Smooth muscle cell of the brain vasculature (primary cell): ENCODE results near the gene ADAMTS17.

Experiments used
- DNase-seq: peaks from one replicate; pipeline ENCODE4 v3.0.0-alpha.2; 2012; ENCODE audit warnings: low read depth, low spot score

Gene ADAMTS17, protein sequence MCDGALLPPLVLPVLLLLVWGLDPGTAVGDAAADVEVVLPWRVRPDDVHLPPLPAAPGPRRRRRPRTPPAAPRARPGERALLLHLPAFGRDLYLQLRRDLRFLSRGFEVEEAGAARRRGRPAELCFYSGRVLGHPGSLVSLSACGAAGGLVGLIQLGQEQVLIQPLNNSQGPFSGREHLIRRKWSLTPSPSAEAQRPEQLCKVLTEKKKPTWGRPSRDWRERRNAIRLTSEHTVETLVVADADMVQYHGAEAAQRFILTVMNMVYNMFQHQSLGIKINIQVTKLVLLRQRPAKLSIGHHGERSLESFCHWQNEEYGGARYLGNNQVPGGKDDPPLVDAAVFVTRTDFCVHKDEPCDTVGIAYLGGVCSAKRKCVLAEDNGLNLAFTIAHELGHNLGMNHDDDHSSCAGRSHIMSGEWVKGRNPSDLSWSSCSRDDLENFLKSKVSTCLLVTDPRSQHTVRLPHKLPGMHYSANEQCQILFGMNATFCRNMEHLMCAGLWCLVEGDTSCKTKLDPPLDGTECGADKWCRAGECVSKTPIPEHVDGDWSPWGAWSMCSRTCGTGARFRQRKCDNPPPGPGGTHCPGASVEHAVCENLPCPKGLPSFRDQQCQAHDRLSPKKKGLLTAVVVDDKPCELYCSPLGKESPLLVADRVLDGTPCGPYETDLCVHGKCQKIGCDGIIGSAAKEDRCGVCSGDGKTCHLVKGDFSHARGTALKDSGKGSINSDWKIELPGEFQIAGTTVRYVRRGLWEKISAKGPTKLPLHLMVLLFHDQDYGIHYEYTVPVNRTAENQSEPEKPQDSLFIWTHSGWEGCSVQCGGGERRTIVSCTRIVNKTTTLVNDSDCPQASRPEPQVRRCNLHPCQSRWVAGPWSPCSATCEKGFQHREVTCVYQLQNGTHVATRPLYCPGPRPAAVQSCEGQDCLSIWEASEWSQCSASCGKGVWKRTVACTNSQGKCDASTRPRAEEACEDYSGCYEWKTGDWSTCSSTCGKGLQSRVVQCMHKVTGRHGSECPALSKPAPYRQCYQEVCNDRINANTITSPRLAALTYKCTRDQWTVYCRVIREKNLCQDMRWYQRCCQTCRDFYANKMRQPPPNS

DNA sequence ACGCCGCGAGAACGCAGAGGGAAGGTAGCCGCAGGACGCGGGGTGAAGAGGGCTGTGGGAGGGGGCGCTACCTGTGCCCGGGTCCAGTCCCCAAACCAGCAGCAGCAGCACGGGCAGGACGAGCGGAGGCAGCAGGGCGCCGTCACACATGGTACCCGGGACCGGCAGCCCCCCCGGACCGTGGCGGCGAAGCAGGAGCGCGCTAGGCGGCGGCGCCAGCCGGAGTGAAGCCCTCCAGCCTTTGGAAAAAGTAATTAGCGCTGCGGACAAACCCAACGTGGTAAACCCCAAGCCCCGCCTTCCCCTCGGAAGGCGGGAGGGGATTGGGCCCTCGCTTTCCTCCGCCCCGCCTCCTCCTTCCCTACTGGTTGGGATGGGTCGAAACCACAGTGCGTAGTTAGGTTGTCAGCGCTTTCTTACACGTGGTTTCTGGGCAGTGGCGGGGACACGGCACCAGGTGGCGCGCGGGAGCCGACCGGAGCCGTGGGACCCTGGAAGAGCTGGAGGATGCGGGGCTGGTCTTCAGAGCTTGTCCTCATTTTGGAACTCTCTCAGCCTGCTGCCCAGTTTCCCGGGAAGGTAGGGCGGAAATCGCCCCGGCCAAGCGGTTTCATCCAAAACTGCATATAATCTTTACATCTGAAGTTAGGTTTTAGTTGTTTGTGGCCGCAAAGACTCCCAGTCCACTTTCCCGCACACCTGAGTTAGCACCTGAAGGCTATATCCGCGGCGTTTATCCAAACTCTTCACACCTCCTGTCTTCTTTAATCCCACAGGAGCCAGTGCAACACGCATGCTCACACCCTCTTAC is at the start of gene ADAMTS17:
ADAMTS17 (minus strand) TSS at position 226 of the 811 bp plus-strand sequence; CDS start at position 150, 76 bp downstream.
- peak; percentile 68 for DNase-seq

DNA sequence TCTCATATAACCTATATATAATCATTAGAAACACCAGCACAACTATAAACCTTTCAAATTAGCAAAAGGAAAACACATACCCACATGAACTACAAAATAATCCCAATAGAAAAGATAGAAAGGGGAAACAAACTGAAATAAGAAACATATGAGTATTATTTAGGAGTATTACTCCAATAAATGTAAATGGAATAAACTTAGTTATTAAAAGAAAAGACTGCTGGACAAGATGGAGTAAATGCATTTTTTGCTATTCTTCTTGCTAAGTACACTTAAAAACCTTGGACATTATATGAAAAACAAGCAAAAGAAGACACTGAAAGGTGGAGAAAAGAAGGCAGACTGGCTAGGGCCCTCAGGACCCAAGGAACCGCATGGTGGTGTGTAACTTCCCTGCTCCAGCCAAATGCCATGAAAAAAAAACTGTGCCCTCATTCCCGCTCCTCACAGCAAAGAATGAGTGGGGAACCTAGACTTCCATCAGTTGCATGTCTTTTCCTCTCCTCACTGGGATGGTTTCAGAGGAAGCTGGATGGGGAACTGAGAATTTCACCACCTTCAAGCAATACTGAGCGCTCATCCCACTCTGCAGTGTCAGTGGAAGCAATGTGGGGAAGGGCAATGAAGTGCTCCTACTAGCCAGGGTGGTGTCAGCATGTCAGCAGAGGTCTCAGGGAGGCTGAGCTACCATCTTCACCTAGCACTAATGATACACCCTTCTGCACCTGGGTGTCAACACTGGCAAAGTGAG is 43.7 kb upstream of the ADAMTS17 start:
- DNase-seq: no peak

DNA sequence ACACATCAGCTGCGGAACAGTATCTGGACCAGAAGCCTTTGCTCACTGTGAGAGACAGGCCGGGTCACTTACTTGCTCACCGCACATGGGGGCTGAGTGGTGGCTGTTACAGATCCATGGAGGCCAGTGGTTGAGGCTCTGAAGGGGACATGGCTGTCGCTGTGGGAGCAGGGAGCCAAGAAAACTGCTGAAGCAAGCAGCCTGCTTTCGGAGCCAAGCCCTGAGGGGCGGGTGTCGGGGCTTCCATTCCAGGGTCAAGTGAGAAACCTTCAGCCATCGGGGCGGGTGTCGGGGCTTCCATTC is 42.3 kb upstream of the ADAMTS17 start:
- no peak for DNase-seq

DNA sequence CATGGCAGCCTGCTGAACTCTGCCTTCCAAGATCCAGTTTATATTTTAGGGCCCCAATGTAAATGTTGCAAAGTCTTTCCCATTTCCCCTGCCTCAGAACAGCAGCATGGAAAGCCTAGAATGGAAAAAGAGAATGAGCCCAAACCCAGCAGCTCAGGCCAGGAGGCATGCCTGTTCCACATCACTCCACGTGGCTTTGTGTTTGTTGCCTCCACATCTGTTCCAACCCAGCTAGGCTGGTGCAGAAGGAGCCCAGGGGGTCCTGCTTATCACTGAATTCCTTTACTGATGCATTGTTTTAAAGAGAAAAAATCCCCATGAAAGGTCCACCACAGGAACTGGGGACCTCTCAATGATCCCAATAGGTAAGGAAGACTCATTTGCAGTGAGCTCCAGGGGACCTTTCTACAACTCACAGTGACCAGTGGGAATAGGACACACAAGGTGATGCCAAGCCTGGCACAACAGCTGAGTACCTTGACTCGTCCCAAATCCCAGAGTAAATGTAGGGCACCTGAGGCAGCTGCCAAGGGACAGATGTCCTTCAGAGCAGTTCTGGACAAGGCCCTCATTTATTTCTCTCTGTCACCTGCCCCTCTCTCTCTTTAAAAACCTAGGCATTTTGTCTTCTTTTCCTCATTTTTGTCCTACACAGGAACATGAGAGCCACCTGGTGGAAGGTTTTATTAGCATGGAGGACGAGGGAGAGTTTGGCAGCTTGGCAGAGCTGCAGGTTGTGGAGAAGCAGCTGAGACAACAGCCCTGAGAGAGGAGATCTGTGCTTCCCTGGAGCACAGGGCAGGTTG is 41.7 kb upstream of the ADAMTS17 start:
- DNase-seq: no peak

DNA sequence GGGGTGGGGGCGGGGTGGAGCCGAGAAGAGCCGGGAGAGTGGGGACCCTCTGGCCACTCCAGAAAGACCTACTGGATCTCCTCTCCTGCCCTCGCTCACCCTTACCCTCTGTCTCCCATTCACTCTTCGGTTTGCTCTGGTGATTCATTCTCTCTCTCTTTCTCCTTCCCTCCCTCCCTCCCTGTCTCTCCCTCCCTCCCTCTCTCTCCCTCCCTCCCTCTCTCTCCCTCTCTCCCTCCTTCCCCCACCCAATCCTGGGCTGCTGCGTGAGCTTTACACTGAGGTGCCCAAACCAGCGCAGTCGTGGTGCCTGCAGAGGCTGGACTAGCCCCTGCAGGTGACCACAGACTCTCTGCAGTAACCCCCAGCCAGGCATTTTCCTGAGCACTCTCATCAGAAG is 32.2 kb upstream of the ADAMTS17 start:
- DNase-seq: no peak

DNA sequence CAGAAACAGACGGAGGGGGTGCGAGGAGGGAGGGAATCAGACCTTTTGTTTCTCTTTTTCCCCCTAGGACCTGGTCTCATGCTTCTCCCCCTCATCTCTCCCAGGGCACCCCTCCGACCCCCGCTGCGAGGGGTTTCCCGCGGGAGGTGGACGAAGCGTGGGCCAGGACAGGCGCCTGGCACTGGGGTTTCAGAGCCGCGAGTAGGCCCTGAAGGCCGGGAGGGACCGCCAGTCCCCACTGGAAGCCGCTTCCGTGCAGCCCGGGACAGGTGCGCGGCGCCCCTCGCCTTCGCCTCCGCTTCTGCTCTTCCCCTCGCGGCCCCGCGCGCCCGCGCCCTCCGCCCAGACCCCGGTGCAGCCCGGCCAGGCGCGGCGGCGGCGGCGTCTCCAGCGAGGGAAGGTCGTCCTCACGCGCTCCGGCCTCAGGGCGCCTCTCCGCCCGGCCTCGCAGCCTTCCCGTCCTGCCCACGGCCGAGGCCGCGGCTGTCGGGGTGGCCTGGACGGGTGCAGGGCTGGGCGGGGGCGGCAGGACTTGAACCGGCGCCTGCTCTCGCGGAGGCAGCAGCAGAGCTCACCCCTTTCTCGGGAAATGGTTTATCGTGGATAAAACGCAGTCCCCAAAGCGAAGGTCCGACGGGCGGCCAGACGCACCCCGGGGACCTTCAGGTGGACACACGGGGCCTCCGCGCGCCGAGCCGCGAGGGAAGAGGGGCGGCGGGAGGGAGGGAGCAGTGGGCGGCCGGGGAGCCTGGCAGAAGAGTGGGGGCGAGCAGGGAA is 31.5 kb upstream of the ADAMTS17 start:
- no peak for DNase-seq

DNA sequence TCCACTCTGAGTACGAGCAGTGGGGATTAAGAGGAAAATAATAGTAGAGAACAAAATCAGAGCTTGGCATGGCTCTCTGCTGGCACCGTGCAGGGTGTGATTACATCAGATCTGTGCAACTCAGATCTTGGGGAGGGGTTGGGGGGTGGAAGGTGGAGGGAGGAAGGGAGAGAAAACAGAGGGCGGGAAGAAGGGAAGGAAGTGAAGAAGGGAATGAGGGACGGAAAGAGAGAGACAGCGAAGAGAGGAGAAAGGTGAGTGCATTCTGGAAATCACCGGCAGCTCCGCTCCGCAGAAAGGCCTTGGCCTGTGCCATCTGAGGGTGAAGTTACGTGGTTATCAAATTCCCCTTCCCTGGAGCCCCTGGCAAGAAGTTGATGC is 31.0 kb upstream of the ADAMTS17 start:
- no peak for DNase-seq

DNA sequence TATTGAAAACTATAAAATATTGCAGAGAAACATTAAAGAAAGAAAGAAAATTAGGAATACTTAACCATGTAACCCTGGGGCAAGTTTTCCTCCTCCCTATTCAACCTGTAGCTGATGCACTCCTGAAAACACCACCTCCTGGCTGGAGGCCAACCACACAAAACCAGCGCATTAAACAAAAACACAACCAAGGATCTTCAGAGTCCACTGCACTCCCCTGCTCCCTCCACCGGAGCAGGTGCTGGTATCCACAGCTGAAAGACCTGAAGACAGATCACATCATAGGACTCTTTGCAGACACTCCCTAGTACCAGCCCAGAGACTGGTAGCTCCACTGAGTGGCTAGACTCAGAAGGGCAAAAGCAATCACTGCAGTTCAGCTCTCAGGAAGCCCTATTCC is 13.6 kb upstream of the ADAMTS17 start:
- no peak for DNase-seq

DNA sequence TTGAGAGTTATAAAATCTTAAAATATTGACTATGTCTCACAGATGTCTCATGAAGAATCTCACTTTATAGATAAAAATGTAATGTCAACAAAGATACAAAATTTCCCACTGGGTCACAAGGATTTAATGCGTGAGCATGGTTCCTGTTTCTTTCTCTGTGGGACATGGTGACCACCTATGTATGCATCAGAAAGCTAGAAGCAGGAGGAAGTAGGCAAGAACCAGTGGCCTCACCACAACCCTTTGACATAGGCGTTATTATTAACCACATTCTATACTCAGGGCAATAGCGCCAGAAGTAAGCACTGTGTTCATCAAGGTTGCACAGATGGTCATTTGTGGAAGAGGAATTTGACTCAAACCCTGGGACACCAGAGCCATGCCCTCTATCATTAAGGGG is 11.7 kb upstream of the ADAMTS17 start:
- no peak for DNase-seq

DNA sequence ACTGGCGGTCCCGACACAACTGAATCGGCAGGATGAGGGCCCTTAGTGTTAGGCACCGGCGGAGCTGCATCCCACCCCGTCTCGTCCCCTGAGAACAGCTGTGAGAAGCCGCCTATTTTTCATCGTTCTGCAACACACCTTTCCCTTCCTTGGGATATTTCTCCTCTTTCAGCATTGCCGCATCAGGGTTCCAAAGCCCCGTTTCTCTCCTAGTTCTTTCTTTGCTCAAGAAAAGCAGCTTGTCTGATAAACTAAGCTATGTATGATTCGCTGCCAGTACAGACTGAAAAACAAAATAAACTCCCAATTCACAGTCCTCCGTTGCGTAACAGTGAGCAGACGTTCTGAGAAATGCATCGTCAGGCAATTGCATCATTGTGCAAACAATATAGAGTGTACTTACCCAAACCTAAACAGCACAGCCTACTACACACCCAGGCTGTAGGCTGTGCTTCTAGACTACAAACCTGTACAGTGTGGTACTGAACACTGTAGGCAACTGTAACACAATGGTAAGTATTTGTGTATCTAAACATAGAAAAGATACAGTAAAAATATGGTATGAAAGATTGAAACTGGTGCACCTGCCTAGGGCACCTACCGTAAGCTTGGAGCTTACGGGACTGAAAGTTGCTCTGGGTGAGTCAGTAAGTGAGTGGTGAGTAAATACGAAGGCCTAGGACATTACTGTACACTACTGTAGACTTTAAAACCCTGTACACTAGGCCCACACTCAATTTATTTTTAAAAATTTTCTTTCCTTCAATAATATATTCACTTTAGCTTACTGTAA is 8.9 kb upstream of the ADAMTS17 start:
- DNase-seq: no peak

DNA sequence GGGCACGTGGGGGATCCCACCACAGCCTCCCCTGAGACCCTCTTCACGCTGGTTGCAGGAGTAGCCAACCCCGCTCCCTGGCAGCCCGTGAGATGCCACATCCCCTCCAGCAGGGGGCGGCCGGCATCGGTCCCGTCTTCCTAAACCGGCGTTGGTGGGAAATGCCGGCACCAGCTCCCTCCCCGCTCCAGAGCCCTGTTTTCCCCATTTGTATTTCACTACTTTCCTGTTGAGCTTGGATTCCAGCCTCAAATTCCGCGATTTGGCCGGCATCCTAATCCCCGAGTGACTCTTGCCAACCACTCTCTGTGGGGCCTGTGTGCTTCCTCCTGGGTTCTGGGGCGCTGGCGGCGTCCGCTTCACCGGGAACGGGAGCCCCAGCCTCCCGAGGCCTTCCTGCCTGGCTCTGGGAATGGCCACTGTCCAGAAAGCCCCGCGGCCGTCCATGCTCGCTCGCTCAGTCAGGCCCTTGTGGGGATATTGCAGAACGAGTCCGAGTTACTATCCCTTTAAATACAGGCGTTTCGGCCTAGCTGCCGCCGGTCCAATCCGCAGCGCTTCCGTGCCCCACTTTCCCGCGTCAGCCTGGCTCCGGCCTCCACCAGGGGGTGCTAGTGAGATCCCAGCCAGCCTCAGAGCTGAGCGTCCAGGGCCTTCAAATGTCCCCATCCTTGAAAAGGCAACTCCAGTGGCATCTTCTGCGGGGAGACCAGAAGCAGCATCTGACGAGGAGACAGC is 8.1 kb upstream of the ADAMTS17 start:
- peak; percentile 65 for DNase-seq

DNA sequence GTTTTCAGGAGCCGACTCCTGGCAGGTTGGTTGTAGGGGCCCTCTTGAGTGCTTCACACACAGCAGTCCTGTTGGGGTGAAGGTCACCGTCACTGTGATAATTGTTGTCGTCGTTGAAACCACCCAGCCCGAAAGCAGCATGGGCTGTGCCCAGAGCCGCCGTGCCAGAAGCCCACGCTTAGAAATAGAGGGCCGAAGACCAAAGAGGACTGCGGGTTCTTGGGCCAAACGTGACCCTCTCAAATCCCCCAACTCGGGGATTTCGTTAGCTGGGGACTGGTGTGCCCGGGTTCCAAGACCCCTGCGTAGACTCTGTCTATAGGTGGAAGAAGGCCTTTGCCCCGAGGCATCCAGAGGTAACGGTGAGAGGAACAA is 7.5 kb upstream of the ADAMTS17 start:
- DNase-seq: no peak

DNA sequence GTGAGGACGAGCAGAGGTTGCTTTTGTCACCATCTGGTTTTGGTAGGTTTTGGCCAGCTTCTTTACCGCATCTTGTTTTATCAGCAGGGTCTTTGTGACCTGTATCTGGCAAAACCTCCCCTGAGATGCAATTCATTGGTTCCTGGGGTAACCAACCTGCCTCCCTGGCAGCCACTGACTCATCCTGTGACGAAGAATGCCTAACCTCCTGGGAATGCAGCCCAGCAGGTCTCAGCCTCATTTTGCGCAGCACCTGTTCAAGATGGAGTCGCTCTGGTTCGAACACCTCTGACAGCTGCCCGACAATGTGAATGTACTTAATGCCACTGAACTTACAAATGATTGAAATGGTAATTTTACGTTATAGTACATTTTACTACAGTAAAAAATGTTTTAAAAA is 6.8 kb upstream of the ADAMTS17 start:
- DNase-seq: no peak

DNA sequence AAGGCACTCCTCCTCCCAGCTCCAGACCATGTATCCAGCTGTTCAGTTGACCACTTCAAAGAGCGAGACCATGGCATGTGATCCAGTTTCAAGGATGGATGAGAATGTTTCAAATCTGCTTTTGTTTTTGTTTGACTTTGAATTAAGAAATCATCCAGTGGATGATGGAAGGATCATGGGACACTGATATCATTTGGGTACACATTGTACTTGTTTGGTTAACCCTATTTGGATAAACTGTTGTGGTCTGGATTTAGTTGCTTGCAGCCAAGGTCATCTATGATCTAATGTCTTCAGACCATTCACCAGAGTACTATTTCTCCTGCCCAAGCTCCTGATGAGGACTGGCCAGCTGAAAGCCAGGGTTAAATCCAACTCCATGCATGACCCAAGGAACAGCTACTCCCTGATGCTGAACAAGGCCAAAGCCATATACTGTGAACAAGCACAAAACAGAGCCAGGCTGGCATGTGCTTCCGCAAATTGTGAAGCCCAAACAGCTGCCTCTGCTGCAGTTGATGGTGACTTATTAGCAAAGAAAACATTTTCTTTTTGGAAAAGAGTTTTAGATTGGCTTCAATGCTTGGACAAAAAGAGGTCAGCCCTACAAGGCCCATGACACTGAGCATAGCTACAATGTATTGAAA is 5.2 kb upstream of the ADAMTS17 start:
- no peak for DNase-seq

DNA sequence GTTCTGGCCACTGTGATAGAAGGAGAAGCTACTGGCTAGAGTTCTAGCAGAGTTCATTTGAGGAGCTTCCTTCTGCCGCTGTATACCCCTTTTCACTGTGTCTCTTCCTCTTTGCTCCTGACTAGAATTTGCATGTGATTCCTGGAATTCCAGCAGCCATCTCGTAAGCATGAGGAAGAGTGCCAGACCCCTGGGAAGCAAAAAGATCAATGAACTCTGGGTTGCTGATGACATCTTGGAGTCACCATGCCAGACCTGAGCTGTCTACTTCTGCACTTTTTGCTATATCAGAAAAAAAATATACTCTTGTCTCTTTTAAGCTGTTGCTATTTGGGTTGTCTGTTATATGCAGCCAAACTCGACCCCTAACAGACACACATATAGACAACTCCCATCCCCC is 3.7 kb upstream of the ADAMTS17 start:
- no peak for DNase-seq

DNA sequence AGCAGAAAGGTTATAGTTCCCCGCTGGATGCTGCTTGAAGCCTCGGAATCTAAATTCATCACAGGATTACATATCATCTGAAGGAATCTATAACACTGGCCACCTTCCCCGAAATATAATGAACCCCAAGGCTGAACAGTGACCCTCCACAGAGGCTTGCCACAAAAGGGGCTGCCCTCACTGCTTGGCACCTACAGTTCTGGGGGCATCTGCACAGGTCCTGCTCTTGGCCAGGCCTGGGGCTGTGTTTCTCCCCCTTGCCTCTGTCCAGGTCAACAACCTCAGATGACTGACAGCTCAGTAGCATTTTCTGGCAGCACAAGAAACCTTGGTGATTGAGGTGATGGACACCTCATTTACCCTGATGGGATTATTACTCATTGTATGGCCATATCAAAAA is 1.5 kb upstream of the ADAMTS17 start:
- no peak for DNase-seq

DNA sequence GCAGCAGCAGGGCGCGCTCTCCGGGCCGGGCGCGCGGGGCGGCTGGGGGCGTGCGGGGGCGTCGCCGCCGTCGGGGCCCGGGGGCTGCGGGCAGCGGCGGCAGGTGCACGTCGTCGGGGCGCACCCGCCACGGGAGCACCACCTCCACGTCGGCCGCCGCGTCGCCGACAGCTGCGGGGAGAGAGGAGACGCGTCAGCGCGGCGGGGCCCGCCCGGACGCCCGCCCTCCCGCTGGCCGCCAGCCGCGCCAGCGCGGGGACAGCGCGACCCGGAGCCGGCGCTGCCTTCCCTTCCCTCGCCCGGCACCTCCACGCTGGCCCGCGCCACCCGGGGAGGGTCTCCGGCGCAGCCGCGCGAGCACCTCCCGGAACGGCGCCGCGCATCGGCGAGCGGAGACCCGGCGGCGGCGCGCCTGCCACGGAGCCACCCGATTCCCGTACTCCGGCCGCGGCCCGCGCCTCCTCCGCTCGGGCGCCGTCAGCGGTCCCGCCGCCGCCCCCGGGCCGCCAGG is 481 bp downstream of the ADAMTS17 start:
- no peak for DNase-seq
